ENCODE data around the gene SLC16A10.

SLC16A10 gene

DNA sequence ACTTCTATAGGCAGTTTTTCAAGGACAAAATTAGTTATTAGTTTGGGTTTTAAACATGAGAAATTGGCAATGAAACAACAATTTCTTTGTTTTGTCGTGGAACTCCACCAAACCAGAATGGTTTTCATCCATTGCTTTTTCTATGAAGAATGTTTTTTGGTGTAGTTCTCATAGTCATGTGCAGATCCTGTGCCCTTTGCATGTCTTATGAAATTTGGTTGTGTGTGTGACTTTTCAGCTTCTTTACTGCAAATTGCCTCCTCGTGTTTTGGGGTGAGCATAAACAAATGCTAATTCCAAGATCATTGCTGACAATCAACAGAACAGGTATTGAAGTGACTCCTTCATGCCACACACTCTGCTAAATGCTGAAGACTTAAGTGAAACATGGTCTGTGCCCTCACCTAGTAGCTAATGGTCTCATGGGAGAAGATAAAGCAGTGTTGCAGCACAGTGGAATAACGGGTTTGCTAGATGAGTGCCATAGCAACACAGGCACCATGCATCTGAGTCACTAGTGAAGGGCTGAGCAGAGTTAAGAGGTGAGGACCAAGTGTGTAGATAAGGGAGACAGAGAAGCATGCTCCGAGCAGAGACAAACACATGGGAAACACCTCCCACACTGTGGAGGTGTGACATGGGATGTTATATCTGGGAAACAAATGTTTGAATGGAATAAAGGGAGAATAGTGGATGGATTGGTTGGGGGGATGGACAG is 120.0 kb downstream of the SLC16A10 start:
- WGBS, result 91% methylated on average over 4 of the region's 4 CpGs

GRCh38 chr6:111208933-111209332 is 121.6 kb downstream of the SLC16A10 start:
- H3K9ac ChIP-seq (ENCODE audit: low read depth, low read length), result no peak overlapping the region
- no peak overlapping the region for H3K27ac ChIP-seq (ENCODE audit: low read depth, low read length)
- WGBS, result 89% methylated on average over 2 of the region's 2 CpGs
- no peak overlapping the region for H3K4me3 ChIP-seq (ENCODE audit: low read length)
- H3K4me1 ChIP-seq (ENCODE audit: insufficient read depth, low read length), result no peaks in the 10 kb centered on the region
- H3K36me3 ChIP-seq (ENCODE audit: insufficient read depth, low read length), result no peaks in the 10 kb centered on the region
- no peaks in the 10 kb centered on the region for H3K27me3 ChIP-seq (ENCODE audit: insufficient read depth, low read length)
- no peaks in the 10 kb centered on the region for H3K9me3 ChIP-seq (ENCODE audit: insufficient read depth, low read depth, low read length)

More for the DNA sequence above, 120.0 kb downstream of the SLC16A10 start:
- Histone ChIP-seq H3K27me3 (ENCODE audit: insufficient read depth, low read length) (no peaks in the 10 kb centered on the region), H3K9ac (ENCODE audit: low read depth, low read length) (no peak overlapping the region), H3K4me3 (ENCODE audit: low read length) (no peak overlapping the region), H3K4me1 (ENCODE audit: insufficient read depth, low read length) (no peaks in the 10 kb centered on the region), H3K9me3 (ENCODE audit: insufficient read depth, low read depth, low read length) (no peaks in the 10 kb centered on the region), H3K36me3 (ENCODE audit: insufficient read depth, low read length) (no peaks in the 10 kb centered on the region), H3K27ac (ENCODE audit: low read depth, low read length) (no peak overlapping the region)

DNA sequence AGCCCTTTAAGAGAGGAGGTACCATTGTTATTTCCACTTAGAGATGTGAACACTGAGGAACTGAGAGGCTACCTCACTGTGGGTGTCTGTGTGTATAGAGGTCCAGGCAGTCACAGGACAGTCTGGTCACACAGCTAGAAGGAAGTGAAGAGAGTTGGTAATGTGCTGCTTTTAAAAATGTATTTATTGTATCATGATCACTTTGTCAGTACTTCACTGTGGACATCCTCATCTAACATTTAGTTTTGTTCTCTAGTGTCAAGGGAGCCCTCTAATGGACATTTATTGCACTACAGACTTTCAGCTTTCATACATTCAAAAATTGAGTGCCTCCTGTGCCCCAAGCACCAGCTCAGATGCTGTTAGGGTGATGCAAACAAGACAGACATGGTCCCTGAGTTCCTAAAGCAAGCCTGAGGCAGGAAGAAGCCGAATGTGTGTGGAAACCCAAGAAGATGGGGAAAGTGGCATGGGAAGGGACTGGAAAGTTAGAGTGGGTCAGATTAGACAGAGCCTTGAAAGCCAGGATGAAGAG is 123.0 kb downstream of the SLC16A10 start:
- Histone ChIP-seq H3K9ac (ENCODE audit: low read depth, low read length) (no peak overlapping the region), H3K4me3 (ENCODE audit: low read length) (no peak overlapping the region), H3K4me1 (ENCODE audit: insufficient read depth, low read length) (no peaks in the 10 kb centered on the region), H3K36me3 (ENCODE audit: insufficient read depth, low read length) (no peaks in the 10 kb centered on the region), H3K27me3 (ENCODE audit: insufficient read depth, low read length) (no peaks in the 10 kb centered on the region), H3K9me3 (ENCODE audit: insufficient read depth, low read depth, low read length) (no peaks in the 10 kb centered on the region), H3K27ac (ENCODE audit: low read depth, low read length) (no peak overlapping the region)
- WGBS, result 65% methylated on average over 1 of the region's 1 CpG

DNA sequence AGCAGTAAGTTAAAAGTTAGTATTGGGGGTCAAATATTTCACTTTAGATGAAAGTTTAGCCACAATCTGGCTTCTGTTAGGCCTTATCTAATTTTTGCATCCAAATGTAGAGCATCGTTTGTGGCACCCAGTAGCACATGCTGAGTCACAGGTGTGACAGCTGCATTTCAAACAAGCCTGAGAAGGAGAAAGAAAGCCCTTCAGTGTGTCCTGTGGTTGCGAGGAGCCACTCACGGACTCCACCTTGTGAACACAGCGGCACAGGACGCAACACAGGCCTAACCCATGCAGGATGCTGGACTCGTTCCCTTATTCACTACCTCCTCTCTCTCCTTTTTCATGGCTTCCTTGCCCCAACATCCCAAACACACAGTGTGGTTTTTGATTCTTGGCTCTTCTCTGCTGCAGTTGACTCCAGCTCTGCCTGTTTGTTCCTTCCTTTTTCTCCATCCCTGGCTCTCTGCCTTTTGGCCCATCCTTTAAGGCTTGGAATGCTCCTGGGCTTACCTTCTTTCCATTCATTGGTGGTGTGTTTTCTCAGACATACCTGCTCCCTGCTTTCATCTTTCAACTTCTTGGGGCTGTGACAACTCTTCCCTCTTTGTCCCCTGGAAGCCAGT is 124.2 kb downstream of the SLC16A10 start:
- WGBS, result 83% methylated on average over 6 of the region's 6 CpGs
- no peak overlapping the region for H3K9ac ChIP-seq (ENCODE audit: low read depth, low read length)

DNA sequence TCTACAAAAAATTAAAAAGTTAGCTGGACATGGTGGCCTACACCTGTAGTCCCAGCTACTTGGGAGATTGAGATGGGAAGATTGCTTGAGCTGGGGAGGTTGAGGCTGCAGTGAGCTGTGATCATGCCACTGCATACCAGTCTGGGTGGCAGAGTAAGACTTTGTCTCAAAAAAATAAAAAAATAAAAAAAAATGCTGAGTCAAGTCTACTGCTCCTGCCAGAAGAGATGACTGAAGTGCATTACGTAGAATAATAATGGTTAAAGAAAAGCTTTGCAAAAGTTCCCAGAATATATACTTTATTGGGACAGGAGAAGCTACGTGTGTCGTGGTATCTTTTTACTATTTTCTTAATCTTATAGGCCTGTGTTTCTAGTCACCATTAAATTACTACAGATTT is 125.3 kb downstream of the SLC16A10 start:
- 85% methylated on average over 1 of the region's 3 CpGs for WGBS
- no peaks in the 10 kb centered on the region for H3K4me1 ChIP-seq (ENCODE audit: insufficient read depth, low read length)
- no peak overlapping the region for H3K27ac ChIP-seq (ENCODE audit: low read depth, low read length)

More for the DNA sequence above, 124.2 kb downstream of the SLC16A10 start:
- H3K27ac ChIP-seq (ENCODE audit: low read depth, low read length), result no peak overlapping the region
- H3K36me3 ChIP-seq (ENCODE audit: insufficient read depth, low read length), result no peaks in the 10 kb centered on the region
- no peaks in the 10 kb centered on the region for H3K4me1 ChIP-seq (ENCODE audit: insufficient read depth, low read length)
- no peak overlapping the region for H3K4me3 ChIP-seq (ENCODE audit: low read length)
- no peaks in the 10 kb centered on the region for H3K27me3 ChIP-seq (ENCODE audit: insufficient read depth, low read length)
- H3K9me3 ChIP-seq (ENCODE audit: insufficient read depth, low read depth, low read length), result no peaks in the 10 kb centered on the region

DNA sequence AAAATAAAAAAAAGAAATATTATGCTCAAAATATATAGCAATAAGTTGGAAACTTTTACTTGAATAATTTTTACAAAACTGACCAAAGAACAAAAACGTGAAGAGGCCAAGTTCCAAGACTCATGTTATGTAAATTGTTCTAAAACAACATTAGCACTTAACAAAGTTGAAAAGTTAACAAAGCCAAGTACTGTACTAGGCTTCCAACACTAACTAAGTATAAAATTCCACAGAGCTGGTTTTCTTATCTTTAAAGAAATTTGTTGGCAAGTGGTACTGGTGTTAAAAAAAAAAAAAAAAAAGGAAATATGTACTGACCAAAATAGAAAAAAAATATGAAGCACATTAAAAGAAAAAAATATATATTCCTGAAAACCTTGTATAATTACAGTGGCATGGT is 127.8 kb downstream of the SLC16A10 start:
- H3K4me3 ChIP-seq (ENCODE audit: low read length), result no peak overlapping the region
- 100% methylated on average over 1 of the region's 1 CpG for WGBS
- no peaks in the 10 kb centered on the region for H3K27me3 ChIP-seq (ENCODE audit: insufficient read depth, low read length)
- no peaks in the 10 kb centered on the region for H3K4me1 ChIP-seq (ENCODE audit: insufficient read depth, low read length)
- H3K9ac ChIP-seq (ENCODE audit: low read depth, low read length), result no peak overlapping the region
- H3K9me3 ChIP-seq (ENCODE audit: insufficient read depth, low read depth, low read length), result no peaks in the 10 kb centered on the region
- H3K36me3 ChIP-seq (ENCODE audit: insufficient read depth, low read length), result no peaks in the 10 kb centered on the region
- no peak overlapping the region for H3K27ac ChIP-seq (ENCODE audit: low read depth, low read length)

More for the DNA sequence above, 125.3 kb downstream of the SLC16A10 start:
- Histone ChIP-seq H3K27me3 (ENCODE audit: insufficient read depth, low read length) (no peaks in the 10 kb centered on the region), H3K9me3 (ENCODE audit: insufficient read depth, low read depth, low read length) (no peaks in the 10 kb centered on the region), H3K36me3 (ENCODE audit: insufficient read depth, low read length) (no peaks in the 10 kb centered on the region), H3K4me3 (ENCODE audit: low read length) (no peak overlapping the region), H3K9ac (ENCODE audit: low read depth, low read length) (no peak overlapping the region)

- no peaks in the 10 kb centered on the region for H3K36me3 ChIP-seq (ENCODE audit: insufficient read depth, low read length)
- H3K4me1 ChIP-seq (ENCODE audit: insufficient read depth, low read length), result no peaks in the 10 kb centered on the region
- H3K4me3 ChIP-seq (ENCODE audit: low read length), result no peak overlapping the region
- no peaks in the 10 kb centered on the region for H3K27me3 ChIP-seq (ENCODE audit: insufficient read depth, low read length)
- no peak overlapping the region for H3K9ac ChIP-seq (ENCODE audit: low read depth, low read length)
- no peak overlapping the region for H3K27ac ChIP-seq (ENCODE audit: low read depth, low read length)
- WGBS, result 96% methylated on average over 5 of the region's 6 CpGs
- H3K9me3 ChIP-seq (ENCODE audit: insufficient read depth, low read depth, low read length), result no peaks in the 10 kb centered on the region
Measured at GRCh38 chr6:111219785-111220184, 132.5 kb downstream of the SLC16A10 start.

- no peaks in the 10 kb centered on the region for H3K9me3 ChIP-seq (ENCODE audit: insufficient read depth, low read depth, low read length)
- WGBS, result 89% methylated on average over 1 of the region's 1 CpG
- H3K9ac ChIP-seq (ENCODE audit: low read depth, low read length), result no peak overlapping the region
- H3K36me3 ChIP-seq (ENCODE audit: insufficient read depth, low read length), result no peaks in the 10 kb centered on the region
- H3K27ac ChIP-seq (ENCODE audit: low read depth, low read length), result no peak overlapping the region
- H3K4me3 ChIP-seq (ENCODE audit: low read length), result no peak overlapping the region
- H3K4me1 ChIP-seq (ENCODE audit: insufficient read depth, low read length), result peaks cover 1% of the 10 kb centered on the region; the same call in 1 of the 2 replicates
- H3K27me3 ChIP-seq (ENCODE audit: insufficient read depth, low read length), result no peaks in the 10 kb centered on the region
Measured at GRCh38 chr6:111220383-111221031, 133.2 kb downstream of the SLC16A10 start.

DNA sequence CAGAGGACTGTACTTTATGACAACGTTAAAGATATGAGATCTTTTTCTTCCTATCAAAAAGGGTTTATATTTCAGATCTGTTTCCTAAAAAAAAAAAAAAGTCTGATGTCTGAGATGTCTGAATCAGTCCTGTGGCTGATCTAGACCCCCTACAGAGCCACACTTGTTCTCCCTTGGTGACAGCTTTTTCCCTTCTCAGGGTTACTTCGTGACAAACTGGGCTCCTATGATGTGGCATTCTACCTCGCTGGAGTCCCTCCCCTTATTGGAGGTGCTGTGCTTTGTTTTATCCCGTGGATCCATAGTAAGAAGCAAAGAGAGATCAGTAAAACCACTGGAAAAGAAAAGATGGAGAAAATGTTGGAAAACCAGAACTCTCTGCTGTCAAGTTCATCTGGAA is 134.5 kb downstream of the SLC16A10 start:
- WGBS, result 56% methylated on average over 3 of the region's 4 CpGs
- no peak overlapping the region for H3K27ac ChIP-seq (ENCODE audit: low read depth, low read length)
- H3K9ac ChIP-seq (ENCODE audit: low read depth, low read length), result no peak overlapping the region

DNA sequence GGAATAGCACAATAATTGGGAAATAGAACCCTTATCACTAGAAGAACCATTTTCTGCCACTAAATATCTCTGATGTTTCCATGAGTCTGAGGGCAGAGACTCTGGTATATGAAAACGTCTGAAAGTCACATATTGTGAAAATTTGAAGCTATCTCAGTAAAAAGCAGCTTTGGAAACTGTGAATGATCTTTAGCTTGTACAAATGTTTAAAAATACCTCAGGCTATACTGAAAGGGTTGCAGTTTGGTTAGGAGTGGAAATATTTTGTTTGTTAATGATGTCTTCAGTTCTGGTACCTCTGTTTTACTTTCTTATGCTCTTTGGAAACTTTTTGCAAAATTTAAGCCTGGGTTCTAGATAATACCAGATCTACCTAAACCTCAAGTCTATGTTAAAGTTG is 135.0 kb downstream of the SLC16A10 start:
- Histone ChIP-seq H3K9ac (ENCODE audit: low read depth, low read length) (no peak overlapping the region), H3K27ac (ENCODE audit: low read depth, low read length) (no peak overlapping the region), H3K4me3 (ENCODE audit: low read length) (no peak overlapping the region), H3K27me3 (ENCODE audit: insufficient read depth, low read length) (no peaks in the 10 kb centered on the region), H3K9me3 (ENCODE audit: insufficient read depth, low read depth, low read length) (no peaks in the 10 kb centered on the region), H3K36me3 (ENCODE audit: insufficient read depth, low read length) (no peaks in the 10 kb centered on the region), H3K4me1 (ENCODE audit: insufficient read depth, low read length) (peaks cover 3% of the 10 kb centered on the region)
- WGBS, result 40% methylated on average over 1 of the region's 1 CpG

More for the DNA sequence above, 134.5 kb downstream of the SLC16A10 start:
- H3K36me3 ChIP-seq (ENCODE audit: insufficient read depth, low read length), result no peaks in the 10 kb centered on the region
- peaks cover 3% of the 10 kb centered on the region for H3K4me1 ChIP-seq (ENCODE audit: insufficient read depth, low read length)
- H3K9me3 ChIP-seq (ENCODE audit: insufficient read depth, low read depth, low read length), result no peaks in the 10 kb centered on the region
- H3K4me3 ChIP-seq (ENCODE audit: low read length), result no peak overlapping the region
- H3K27me3 ChIP-seq (ENCODE audit: insufficient read depth, low read length), result no peaks in the 10 kb centered on the region

DNA sequence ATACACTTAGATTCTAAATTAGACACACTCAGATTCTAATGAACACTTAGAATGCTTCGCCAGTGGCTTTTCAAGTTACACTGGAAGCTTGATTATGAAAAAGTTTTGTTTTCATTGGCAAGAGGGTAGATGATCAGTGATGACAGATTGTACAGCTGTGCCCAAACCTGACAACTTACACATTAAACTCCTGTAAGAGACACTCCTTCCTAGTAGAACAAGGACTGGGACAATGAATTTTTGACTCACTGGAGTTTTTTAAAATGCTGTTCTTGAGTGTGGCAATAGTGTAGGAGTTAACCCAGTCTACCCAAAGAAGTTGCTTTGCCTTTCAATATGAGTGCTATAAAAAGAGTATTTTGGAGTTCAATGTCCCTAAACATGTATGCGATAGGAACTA is 140.8 kb downstream of the SLC16A10 start:
- no peaks in the 10 kb centered on the region for H3K9me3 ChIP-seq (ENCODE audit: insufficient read depth, low read depth, low read length)
- H3K27ac ChIP-seq (ENCODE audit: low read depth, low read length), result no peak overlapping the region
- no peaks in the 10 kb centered on the region for H3K36me3 ChIP-seq (ENCODE audit: insufficient read depth, low read length)
- H3K27me3 ChIP-seq (ENCODE audit: insufficient read depth, low read length), result no peaks in the 10 kb centered on the region
- H3K4me1 ChIP-seq (ENCODE audit: insufficient read depth, low read length), result peaks cover 3% of the 10 kb centered on the region
- H3K4me3 ChIP-seq (ENCODE audit: low read length), result no peak overlapping the region
- WGBS, result 100% methylated on average over 1 of the region's 2 CpGs
- no peak overlapping the region for H3K9ac ChIP-seq (ENCODE audit: low read depth, low read length)
